Parietal lobe (tissue), 1 donor: ENCODE data around the gene HLA-DQB1. TPM values are rescaled to one million over a fixed set of nuclear protein-coding genes. Genes with fewer than 3 reads are reported as not detected.

Source experiments
- total RNA-seq: library from RNA; depleted of rRNA; stranded (reverse); fragments of >200 nt; gene quantifications from one replicate; pipeline ENCODE4 v1.2.3, GENCODE V29; 2014

Gene HLA-DQB1
- total RNA-seq: 0.63 TPM

GRCh38 chr6:32666420-32667300, at the start of gene HLA-DQB1:
TSS of gene HLA-DQB1 (minus strand) at chr6:32666657. CDS start at chr6:32666607, 50 bp downstream.

DNA sequence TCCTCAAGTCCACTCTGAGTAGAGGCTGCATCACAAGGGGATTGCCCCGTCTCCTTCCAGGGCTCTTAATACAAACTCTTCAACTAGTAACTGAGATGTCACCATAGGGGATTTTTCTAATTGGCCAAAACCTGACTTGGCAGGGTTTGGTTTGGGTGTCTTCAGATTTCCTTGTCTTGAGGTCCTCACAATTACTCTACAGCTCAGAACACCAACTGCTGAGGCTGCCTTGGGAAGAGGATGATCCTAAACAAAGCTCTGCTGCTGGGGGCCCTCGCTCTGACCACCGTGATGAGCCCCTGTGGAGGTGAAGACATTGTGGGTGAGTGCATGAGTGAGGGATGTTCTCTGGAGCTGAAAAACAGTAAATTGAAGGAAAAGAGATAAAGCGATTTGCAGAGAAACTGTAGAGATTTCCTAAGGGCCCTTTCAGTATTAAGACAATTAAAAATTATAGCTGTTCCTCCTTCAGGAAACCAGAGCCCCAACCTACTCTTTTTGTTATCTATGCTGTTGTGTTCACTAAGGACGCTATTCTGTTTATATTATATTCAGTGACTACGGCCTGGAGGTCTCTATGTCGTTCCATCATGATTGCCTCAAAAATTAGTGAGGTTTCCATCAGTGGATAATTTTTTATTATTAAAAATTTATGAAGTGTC, 29.1 kb downstream of the HLA-DQB1 start, which contains the start of gene HLA-DQA1:
HLA-DQA1 (plus strand) TSS at position 188 of the 662 bp plus-strand sequence; CDS start at position 241, 53 bp downstream.

Other genes with a start within 250 kb of the HLA-DQB1 start
- 2.2 TPM for gene HLA-DRA, start 226.8 kb downstream of the HLA-DQB1 start, total RNA-seq
- gene HLA-DRB5, start 136.4 kb downstream of the HLA-DQB1 start, total RNA-seq: not detected
- 1.6 TPM for gene HLA-DRB1, start 76.8 kb downstream of the HLA-DQB1 start, total RNA-seq
- not detected for gene HLA-DQA1, start 29.3 kb downstream of the HLA-DQB1 start, total RNA-seq
- not detected for gene HLA-DQA2, start 74.7 kb upstream of the HLA-DQB1 start, total RNA-seq
- gene HLA-DQB2, start 96.9 kb upstream of the HLA-DQB1 start, total RNA-seq: not detected
- gene HLA-DOB, start 150.3 kb upstream of the HLA-DQB1 start, total RNA-seq: not detected
- 8.8 TPM for gene TAP2, start 172.1 kb upstream of the HLA-DQB1 start, total RNA-seq
- gene PSMB8, start 177.4 kb upstream of the HLA-DQB1 start, total RNA-seq: 2.5 TPM
- gene TAP1, start 187.0 kb upstream of the HLA-DQB1 start, total RNA-seq: 4.7 TPM
- gene PSMB9, start 187.5 kb upstream of the HLA-DQB1 start, total RNA-seq: 0.94 TPM